ENCODE measurements around the gene NFIA.
A peak's percentile ranks its signal among the peaks of the same experiment; 100 is the strongest.

NFIA gene

DNA sequence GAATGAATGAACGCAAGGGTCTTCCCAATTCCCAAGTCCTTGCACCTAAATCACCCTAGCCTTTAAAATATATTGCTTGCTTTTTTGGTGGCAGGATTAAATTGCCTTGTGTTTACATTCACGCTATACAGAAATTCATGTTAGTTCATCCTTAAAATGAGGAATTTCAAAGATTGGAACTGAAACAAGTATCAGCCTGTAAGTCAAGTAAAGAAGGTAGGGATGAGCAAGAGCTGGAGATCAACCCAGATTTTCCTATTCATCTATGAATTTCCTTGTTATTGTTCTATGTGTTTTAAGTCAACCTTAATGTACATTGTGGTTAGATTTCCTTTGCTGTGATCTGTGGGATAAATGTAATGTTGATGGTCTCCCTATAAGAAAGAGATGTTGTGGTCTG lies 248.2 kb downstream of the NFIA start:
- no peak overlapping the region for H3K27ac ChIP-seq (replicated peaks; ENCODE audit: low read length)

DNA sequence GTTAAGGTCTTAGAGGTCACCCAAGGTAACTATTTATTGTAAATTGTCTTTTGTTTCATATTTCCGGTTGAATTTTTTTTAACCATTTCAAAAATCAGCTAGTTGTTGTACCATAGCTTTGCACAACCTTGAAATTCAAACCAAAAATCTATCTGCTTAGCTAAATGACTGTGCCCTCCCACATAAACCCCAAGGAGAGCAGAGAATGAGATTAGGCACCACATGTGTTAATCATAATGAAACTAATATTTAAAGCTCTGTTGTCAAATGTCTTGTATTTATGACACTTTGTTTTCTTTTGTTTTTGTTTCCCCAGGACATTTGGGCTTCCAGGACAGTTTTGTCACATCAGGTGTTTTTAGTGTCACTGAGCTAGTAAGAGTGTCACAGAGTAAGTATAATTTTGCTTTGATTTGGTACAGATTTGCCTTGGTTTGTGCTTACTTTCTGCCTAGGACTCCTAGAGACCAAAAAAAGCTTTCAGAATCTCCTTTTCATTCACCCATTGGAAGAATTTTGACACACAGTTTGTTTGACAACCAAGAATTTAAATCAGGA lies 249.9 kb downstream of the NFIA start:
- no peak overlapping the region for H3K4me2 ChIP-seq (ENCODE audit: insufficient read depth, low read length, poor library complexity, severe bottlenecking)
- H3K9me3 ChIP-seq (replicated peaks in 1 of 2; ENCODE audit: control insufficient read depth in 2 of 2, insufficient read depth in 1 of 2, low read depth in 1 of 2, low read length in 2 of 2): no peaks in the 10 kb centered on the region
- H4K8ac ChIP-seq (ENCODE audit: low read depth, low read length): no peak overlapping the region
- no peaks in the 10 kb centered on the region for H3K79me1 ChIP-seq (ENCODE audit: low read depth, low read length)
- no peak overlapping the region for H3K4me3 ChIP-seq (ENCODE audit: low read length in 2 of 2)
- H2BK15ac ChIP-seq (ENCODE audit: low read length): no peak overlapping the region
- H3K27me3 ChIP-seq (ENCODE audit: control insufficient read depth in 3 of 3, insufficient read depth in 3 of 3, low read depth in 1 of 3, low read length in 3 of 3): peaks cover 0 to 6% (median 0%) of the 10 kb centered on the region in 3 experiments
- no peaks in the 10 kb centered on the region for H3K36me3 ChIP-seq (replicated peaks in 1 of 2; ENCODE audit: control insufficient read depth in 2 of 2, insufficient read depth in 2 of 2, low read length in 2 of 2)
- H2BK120ac ChIP-seq (ENCODE audit: low read depth, low read length): no peak overlapping the region
- H3K27ac ChIP-seq (replicated peaks; ENCODE audit: low read length): no peak overlapping the region
- H4K91ac ChIP-seq (ENCODE audit: low read depth, low read length, poor library complexity): no peak overlapping the region
- no peak overlapping the region for H2AK5ac ChIP-seq (ENCODE audit: low read depth, low read length)
- no CpG with 5 or more reads among the region's 1 CpG for WGBS, 2 donors (ENCODE audit: extremely low coverage in 2 of 2, insufficient read length in 2 of 2, insufficient replicate concordance in 1 of 2)
- H3K4ac ChIP-seq (ENCODE audit: low read length): no peak overlapping the region
- no peak overlapping the region for H2AFZ ChIP-seq (ENCODE audit: low read length)
- H2BK5ac ChIP-seq (ENCODE audit: low read length): no peak overlapping the region
- H3K23ac ChIP-seq (ENCODE audit: low read depth, low read length, poor library complexity): no peak overlapping the region
- no peak overlapping the region for H2BK12ac ChIP-seq (ENCODE audit: low read length)
- no peak overlapping the region for H3K18ac ChIP-seq (ENCODE audit: low read length)
- no peak overlapping the region for H3K14ac ChIP-seq (ENCODE audit: low read length)
- H3K9ac ChIP-seq (ENCODE audit: low read depth, low read length, poor library complexity): no peak overlapping the region
- H3K4me1 ChIP-seq (ENCODE audit: control insufficient read depth in 2 of 2, insufficient read depth in 1 of 2, low read depth in 1 of 2, low read length in 2 of 2): peaks cover 0 to 6% of the 10 kb centered on the region in 2 donors
- DNase-seq (ENCODE audit: low spot score): no peak

More for the DNA sequence above, 248.2 kb downstream of the NFIA start:
- H3K27me3 ChIP-seq (ENCODE audit: control insufficient read depth in 3 of 3, insufficient read depth in 3 of 3, low read depth in 1 of 3, low read length in 3 of 3): peaks cover 0 to 4% (median 0%) of the 10 kb centered on the region in 3 experiments
- no peak overlapping the region for H2BK15ac ChIP-seq (ENCODE audit: low read length)
- H2AFZ ChIP-seq (ENCODE audit: low read length): no peak overlapping the region
- H3K18ac ChIP-seq (ENCODE audit: low read length): no peak overlapping the region
- H3K23ac ChIP-seq (ENCODE audit: low read depth, low read length, poor library complexity): no peak overlapping the region
- no peaks in the 10 kb centered on the region for H3K36me3 ChIP-seq (replicated peaks in 1 of 2; ENCODE audit: control insufficient read depth in 2 of 2, insufficient read depth in 2 of 2, low read length in 2 of 2)
- H3K4ac ChIP-seq (ENCODE audit: low read length): no peak overlapping the region
- peaks cover 0 to 4% of the 10 kb centered on the region in 2 donors for H3K4me1 ChIP-seq (ENCODE audit: control insufficient read depth in 2 of 2, insufficient read depth in 1 of 2, low read depth in 1 of 2, low read length in 2 of 2)
- H3K79me1 ChIP-seq (ENCODE audit: low read depth, low read length): no peaks in the 10 kb centered on the region
- no peak overlapping the region for H3K9ac ChIP-seq (ENCODE audit: low read depth, low read length, poor library complexity)
- no peak overlapping the region for H4K8ac ChIP-seq (ENCODE audit: low read depth, low read length)
- H3K14ac ChIP-seq (ENCODE audit: low read length): no peak overlapping the region
- H3K4me2 ChIP-seq (ENCODE audit: insufficient read depth, low read length, poor library complexity, severe bottlenecking): no peak overlapping the region
- DNase-seq (ENCODE audit: low spot score): no peak
- H3K4me3 ChIP-seq (ENCODE audit: low read length in 2 of 2): no peak overlapping the region
- no peak overlapping the region for H2AK5ac ChIP-seq (ENCODE audit: low read depth, low read length)
- no peaks in the 10 kb centered on the region for H3K9me3 ChIP-seq (replicated peaks in 1 of 2; ENCODE audit: control insufficient read depth in 2 of 2, insufficient read depth in 1 of 2, low read depth in 1 of 2, low read length in 2 of 2)
- H2BK120ac ChIP-seq (ENCODE audit: low read depth, low read length): no peak overlapping the region
- WGBS, 2 donors (ENCODE audit: extremely low coverage in 2 of 2, insufficient read length in 2 of 2, insufficient replicate concordance in 1 of 2): no CpG with 5 or more reads among the region's 2 CpGs
- no peak overlapping the region for H4K91ac ChIP-seq (ENCODE audit: low read depth, low read length, poor library complexity)
- no peak overlapping the region for H2BK12ac ChIP-seq (ENCODE audit: low read length)
- H2BK5ac ChIP-seq (ENCODE audit: low read length): no peak overlapping the region

DNA sequence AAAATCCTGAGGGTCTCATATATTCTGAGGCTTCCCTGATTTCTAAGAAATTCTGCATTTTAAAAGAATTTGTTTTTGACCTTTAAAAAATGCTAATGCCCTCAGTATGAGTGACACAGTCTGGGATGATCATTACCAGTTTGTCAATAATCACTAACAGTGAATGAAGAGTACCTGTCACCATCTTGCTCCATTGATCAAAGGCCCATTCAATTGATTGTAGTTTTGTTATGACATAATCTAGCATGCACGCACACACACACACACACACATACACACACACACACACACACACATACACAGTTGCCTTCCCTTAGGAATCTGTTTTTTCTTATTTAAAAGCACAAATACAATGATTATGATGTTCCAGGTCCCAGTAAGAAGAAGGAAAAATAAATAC lies 250.4 kb downstream of the NFIA start:
- H3K4me2 ChIP-seq (ENCODE audit: insufficient read depth, low read length, poor library complexity, severe bottlenecking): no peak overlapping the region
- no peak overlapping the region for H3K4ac ChIP-seq (ENCODE audit: low read length)
- no peak overlapping the region for H2BK5ac ChIP-seq (ENCODE audit: low read length)
- no peak overlapping the region for H2BK120ac ChIP-seq (ENCODE audit: low read depth, low read length)
- no peak overlapping the region for H2AK5ac ChIP-seq (ENCODE audit: low read depth, low read length)
- peaks cover 0 to 11% (median 0%) of the 10 kb centered on the region in 3 experiments for H3K27me3 ChIP-seq (ENCODE audit: control insufficient read depth in 3 of 3, insufficient read depth in 3 of 3, low read depth in 1 of 3, low read length in 3 of 3)
- no peak overlapping the region for H2BK12ac ChIP-seq (ENCODE audit: low read length)
- H3K18ac ChIP-seq (ENCODE audit: low read length): no peak overlapping the region
- peaks cover 0 to 8% of the 10 kb centered on the region in 2 donors for H3K4me1 ChIP-seq (ENCODE audit: control insufficient read depth in 2 of 2, insufficient read depth in 1 of 2, low read depth in 1 of 2, low read length in 2 of 2)
- no peaks in the 10 kb centered on the region for H3K36me3 ChIP-seq (replicated peaks in 1 of 2; ENCODE audit: control insufficient read depth in 2 of 2, insufficient read depth in 2 of 2, low read length in 2 of 2)
- H3K27ac ChIP-seq (replicated peaks; ENCODE audit: low read length): no peak overlapping the region
- WGBS, 2 donors (ENCODE audit: extremely low coverage in 2 of 2, insufficient read length in 2 of 2, insufficient replicate concordance in 1 of 2): no CpG with 5 or more reads among the region's 1 CpG
- H2BK15ac ChIP-seq (ENCODE audit: low read length): no peak overlapping the region
- no peak overlapping the region for H4K91ac ChIP-seq (ENCODE audit: low read depth, low read length, poor library complexity)
- no peak overlapping the region for H3K14ac ChIP-seq (ENCODE audit: low read length)
- H2AFZ ChIP-seq (ENCODE audit: low read length): no peak overlapping the region
- no peaks in the 10 kb centered on the region for H3K79me1 ChIP-seq (ENCODE audit: low read depth, low read length)
- H3K4me3 ChIP-seq (ENCODE audit: low read length in 2 of 2): no peak overlapping the region
- no peak for DNase-seq (ENCODE audit: low spot score)
- no peak overlapping the region for H4K8ac ChIP-seq (ENCODE audit: low read depth, low read length)
- no peaks in the 10 kb centered on the region for H3K9me3 ChIP-seq (replicated peaks in 1 of 2; ENCODE audit: control insufficient read depth in 2 of 2, insufficient read depth in 1 of 2, low read depth in 1 of 2, low read length in 2 of 2)
- H3K23ac ChIP-seq (ENCODE audit: low read depth, low read length, poor library complexity): no peak overlapping the region
- H3K9ac ChIP-seq (ENCODE audit: low read depth, low read length, poor library complexity): no peak overlapping the region

DNA sequence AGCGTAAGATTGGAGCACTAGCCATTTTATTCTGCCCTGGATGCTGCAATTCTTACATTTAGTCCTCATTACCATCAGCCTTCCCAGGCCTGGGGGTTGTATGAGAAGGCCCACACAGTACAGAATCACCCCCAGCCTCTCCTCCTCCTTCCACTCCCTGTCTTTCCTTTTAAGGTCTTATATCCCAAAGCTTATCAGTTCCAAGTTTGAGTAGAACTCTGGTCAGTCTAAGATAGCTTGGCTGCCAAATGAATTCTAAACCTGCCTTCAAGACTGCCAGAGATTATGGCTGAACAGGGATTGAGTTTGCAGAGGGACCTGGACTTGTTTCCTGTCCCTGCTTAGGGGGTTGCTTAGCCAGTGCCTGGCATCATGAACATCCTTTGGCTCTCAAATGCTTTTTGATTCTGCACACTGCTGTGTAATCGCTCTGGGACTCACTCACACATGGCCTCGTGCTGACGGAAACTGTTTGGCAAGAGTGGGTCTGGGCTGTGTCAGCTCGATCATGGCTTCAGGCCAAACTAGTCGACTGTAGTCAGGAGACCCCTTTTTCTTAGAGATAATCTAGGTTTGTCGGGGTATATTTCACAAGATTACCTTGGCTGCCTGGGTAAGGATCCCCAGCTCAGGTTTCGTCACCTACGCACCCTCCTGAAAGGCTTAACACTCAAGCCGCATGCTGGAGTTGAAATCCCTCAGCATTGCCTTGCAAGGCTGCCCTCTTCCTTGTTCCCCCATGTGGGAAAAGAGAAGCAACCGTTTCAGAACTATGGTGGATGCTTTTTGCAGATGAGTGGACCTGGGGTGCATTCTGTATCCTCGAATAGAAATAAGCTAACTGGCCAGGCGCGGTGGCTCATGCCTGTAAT lies 252.6 kb downstream of the NFIA start:
- no CpG with 5 or more reads among the region's 14 CpGs for WGBS, 2 donors (ENCODE audit: extremely low coverage in 2 of 2, insufficient read length in 2 of 2, insufficient replicate concordance in 1 of 2)
- DNase-seq (ENCODE audit: low spot score): no peak
- Histone ChIP-seq H3K4me2 (ENCODE audit: insufficient read depth, low read length, poor library complexity, severe bottlenecking) (no peak overlapping the region), H3K23ac (ENCODE audit: low read depth, low read length, poor library complexity) (no peak overlapping the region), H2BK15ac (ENCODE audit: low read length) (no peak overlapping the region), H3K79me1 (ENCODE audit: low read depth, low read length) (no peaks in the 10 kb centered on the region), H3K4me1 (ENCODE audit: control insufficient read depth in 2 of 2, insufficient read depth in 1 of 2, low read depth in 1 of 2, low read length in 2 of 2) (peaks cover 0 to 11% of the 10 kb centered on the region in 2 donors), H3K4me3 (ENCODE audit: low read length in 2 of 2) (no peak overlapping the region), H3K9ac (ENCODE audit: low read depth, low read length, poor library complexity) (no peak overlapping the region), H3K4ac (ENCODE audit: low read length) (no peak overlapping the region), H3K36me3 (replicated peaks in 1 of 2; ENCODE audit: control insufficient read depth in 2 of 2, insufficient read depth in 2 of 2, low read length in 2 of 2) (no peaks in the 10 kb centered on the region), H4K91ac (ENCODE audit: low read depth, low read length, poor library complexity) (no peak overlapping the region), H3K27me3 (ENCODE audit: control insufficient read depth in 3 of 3, insufficient read depth in 3 of 3, low read depth in 1 of 3, low read length in 3 of 3) (peaks cover 0 to 18% (median 0%) of the 10 kb centered on the region in 3 experiments), H2BK5ac (ENCODE audit: low read length) (no peak overlapping the region), H4K8ac (ENCODE audit: low read depth, low read length) (no peak overlapping the region), H2AK5ac (ENCODE audit: low read depth, low read length) (no peak overlapping the region), H3K27ac (replicated peaks; ENCODE audit: low read length) (no peak overlapping the region), H3K18ac (ENCODE audit: low read length) (peak overlapping the region; percentile 11), H2BK12ac (ENCODE audit: low read length) (no peak overlapping the region), H2BK120ac (ENCODE audit: low read depth, low read length) (no peak overlapping the region), H2AFZ (ENCODE audit: low read length) (no peak overlapping the region), H3K9me3 (replicated peaks in 1 of 2; ENCODE audit: control insufficient read depth in 2 of 2, insufficient read depth in 1 of 2, low read depth in 1 of 2, low read length in 2 of 2) (no peaks in the 10 kb centered on the region), H3K14ac (ENCODE audit: low read length) (no peak overlapping the region)
